HepG2 (cell line): ENCODE measurements around the gene SPATA32. TPM values are rescaled to one million over a fixed set of nuclear protein-coding genes. Genes with fewer than 3 reads are reported as not detected.

ENCODE experiments used
- ASH2L ChIP-seq: fragments of 300-600, 200-600 bp; sonication (generic); IDR thresholded peaks from 2 replicates; pipeline ENCODE4 v1.7.0; 2017; ENCODE audit warnings: low read depth, mild to moderate bottlenecking, moderate library complexity, mixed read lengths, low read length; ENCODE audit not compliant: insufficient read length
- CREB1 ChIP-seq, 2 experiments: fragments of 450-650 bp in 1 of 2; IDR thresholded peaks; 2 replicates each; pipeline ENCODE4 v1.6.1; 2016 to 2017; ENCODE audit warnings: control low read depth in 1 of 2, mild to moderate bottlenecking in 1 of 2, missing compliant biosample characterization in 1 of 2, missing genetic modification characterization in 1 of 2
- ELF1 ChIP-seq: sonication (generic); formaldehyde crosslinking; IDR thresholded peaks from 2 replicates; pipeline ENCODE4 v1.4.0; 2020; ENCODE audit warnings: missing genetic modification reagents
- KDM6A ChIP-seq: IDR thresholded peaks from 2 replicates; pipeline ENCODE4 v1.6.1; 2016; ENCODE audit warnings: low read depth
- KLF15 ChIP-seq: sonication (generic); formaldehyde crosslinking; IDR thresholded peaks from 2 replicates; pipeline ENCODE4 v1.8.1; 2023; ENCODE audit warnings: borderline replicate concordance, mild to moderate bottlenecking, inconsistent platforms, missing genetic modification reagents, mixed read lengths
- SMC3 ChIP-seq: IDR thresholded peaks from 2 replicates; pipeline ENCODE4 v1.6.1; 2011; ENCODE audit warnings: low read length, improper control_type of control experiment
- SP2 ChIP-seq: sonication (generic); formaldehyde crosslinking; IDR thresholded peaks from 2 replicates; pipeline ENCODE4 v1.5.1; 2020; ENCODE audit warnings: mild to moderate bottlenecking, missing genetic modification reagents
- THRA ChIP-seq: sonication (generic); formaldehyde crosslinking; IDR thresholded peaks from 2 replicates; pipeline ENCODE4 v1.4.0; 2020; ENCODE audit warnings: missing genetic modification reagents, borderline replicate concordance
- U2AF1 ChIP-seq: fragments of 200-400 bp; formaldehyde crosslinking; optimal IDR thresholded peaks from 2 replicates; pipeline ENCODE3; 2017; ENCODE audit warnings: mild to moderate bottlenecking, low read depth, low read length
- ZBTB2 ChIP-seq: sonication (generic); formaldehyde crosslinking; IDR thresholded peaks from 2 replicates; pipeline ENCODE4 v1.8.0; 2022; ENCODE audit warnings: low read depth, missing genetic modification reagents
- ZC3H4 ChIP-seq: sonication (generic); formaldehyde crosslinking; IDR thresholded peaks from 2 replicates; pipeline ENCODE4 v1.4.0; 2020; ENCODE audit warnings: missing genetic modification reagents, borderline replicate concordance
- ZFY ChIP-seq: sonication (generic); formaldehyde crosslinking; IDR thresholded peaks from 2 replicates; pipeline ENCODE4 v1.4.0; 2020; ENCODE audit warnings: missing genetic modification reagents
- ZNF143 ChIP-seq: sonication (generic); formaldehyde crosslinking; IDR thresholded peaks from 2 replicates; pipeline ENCODE4 v1.4.0; 2020; ENCODE audit warnings: missing genetic modification reagents
- ZNF441 ChIP-seq: sonication (generic); formaldehyde crosslinking; IDR thresholded peaks from 2 replicates; pipeline ENCODE4 v1.7.0; 2021; ENCODE audit warnings: missing genetic modification reagents, borderline replicate concordance
- ZNF646 ChIP-seq: sonication (generic); formaldehyde crosslinking; IDR thresholded peaks from 2 replicates; pipeline ENCODE4 v1.9.0; 2021; ENCODE audit warnings: mild to moderate bottlenecking, missing genetic modification reagents
- polyA plus RNA-seq, 8 experiments: library from polyadenylated mRNA; depleted of rRNA in 3 of 8; stranded (reverse) in 7 of 8; unstranded in 1 of 8; fragments of >200 nt; fragmentation: Illumina TruSeq in 4 of 8; extraction: Trizol in 4 of 8; gene quantifications; 2 replicates each; pipeline versions ENCODE4 v1.2.1 to v1.2.3, GENCODE V29; 2011 to 2016; ENCODE audit warnings: low read depth in 4 of 8, missing spikeins in 1 of 8, mixed read lengths in 1 of 8; ENCODE audit not compliant: insufficient read depth in 1 of 8
- total RNA-seq, 5 experiments: library from RNA; depleted of rRNA; stranded (reverse); fragments of >200 nt; fragmentation: Illumina TruSeq; extraction: Trizol; gene quantifications; 2 replicates each; pipeline ENCODE4 v1.2.3, GENCODE V29; 2016; ENCODE audit warnings: low read depth in 1 of 5
- TF ChIP-seq, protein P1 (sequence below): sonication (generic); formaldehyde crosslinking; IDR thresholded peaks from 2 replicates; pipeline ENCODE4 v1.5.0; 2020; ENCODE audit warnings: mild to moderate bottlenecking, missing genetic modification reagents, borderline replicate concordance

Gene SPATA32
- total and polyA plus RNA-seq, 2 of the 13 experiments (the other 11 are each of a cell fraction or from before 2014, with no cell fraction given): not detected

- TF ChIP-seq KLF15 (CRISPR knock-in tag): peak; percentile 90; the same call in 1 of the 2 replicates
- no peak for TF ChIP-seq ZNF646 (CRISPR knock-in tag)
- no peak for TF ChIP-seq ZNF441 (CRISPR knock-in tag)
- no peak for TF ChIP-seq ZNF143 (CRISPR knock-in tag)
- TF ChIP-seq ELF1 (CRISPR knock-in tag): peak; percentile 66
- TF ChIP-seq, protein P1, sequence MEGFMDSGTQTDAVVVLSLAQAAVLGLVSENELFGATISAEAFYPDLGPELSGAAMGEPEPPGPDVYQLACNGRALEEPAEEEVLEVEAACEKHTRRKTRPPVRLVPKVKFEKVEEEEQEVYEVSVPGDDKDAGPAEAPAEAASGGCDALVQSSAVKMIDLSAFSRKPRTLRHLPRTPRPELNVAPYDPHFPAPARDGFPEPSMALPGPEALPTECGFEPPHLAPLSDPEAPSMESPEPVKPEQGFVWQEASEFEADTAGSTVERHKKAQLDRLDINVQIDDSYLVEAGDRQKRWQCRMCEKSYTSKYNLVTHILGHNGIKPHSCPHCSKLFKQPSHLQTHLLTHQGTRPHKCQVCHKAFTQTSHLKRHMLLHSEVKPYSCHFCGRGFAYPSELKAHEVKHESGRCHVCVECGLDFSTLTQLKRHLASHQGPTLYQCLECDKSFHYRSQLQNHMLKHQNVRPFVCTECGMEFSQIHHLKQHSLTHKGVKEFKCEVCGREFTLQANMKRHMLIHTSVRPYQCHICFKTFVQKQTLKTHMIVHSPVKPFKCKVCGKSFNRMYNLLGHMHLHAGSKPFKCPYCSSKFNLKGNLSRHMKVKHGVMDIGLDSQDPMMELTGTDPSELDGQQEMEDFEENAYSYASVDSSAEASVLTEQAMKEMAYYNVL: no peak
- TF ChIP-seq SP2 (CRISPR knock-in tag): peak; percentile 48; the same call in 1 of the 2 replicates
- no peak for TF ChIP-seq KDM6A (CRISPR knock-in tag)
- peak; percentile 10; the same call in 1 of the 2 replicates for TF ChIP-seq THRA (CRISPR knock-in tag)
- TF ChIP-seq ZC3H4: no peak
- peak; percentile 81 for TF ChIP-seq CREB1 (IDR thresholded peaks at IDR 0.05)
- TF ChIP-seq CREB1 (CRISPR knock-in tag; IDR thresholded peaks at IDR 0.05): peak; percentile 78
- no peak for TF ChIP-seq SMC3
- no peak for TF ChIP-seq U2AF1
- peak; percentile 62 for TF ChIP-seq ASH2L
- peak; percentile 50 for TF ChIP-seq ZFY
- TF ChIP-seq ZBTB2: no peak
Observed at GRCh38 chr17:45247429-45248131, 14.3 kb downstream of the SPATA32 start (continued).
